Ectodermal cell (in vitro differentiated cells): ENCODE measurements around the gene ALDH1A3.

Source experiments
- H3K27ac ChIP-seq: 2 replicates; pipeline ENCODE4 v1.7.0; 2013; ENCODE audit warnings: mild to moderate bottlenecking, low read depth, low read length; ENCODE audit not compliant: insufficient read depth, poor library complexity, severe bottlenecking
- H3K27me3 ChIP-seq: 2 replicates; pipeline ENCODE4 v1.7.0; 2013; ENCODE audit warnings: mild to moderate bottlenecking, low read length; ENCODE audit not compliant: insufficient read depth, control insufficient read depth, poor library complexity, severe bottlenecking
- H3K36me3 ChIP-seq: one replicate; pipeline ENCODE4 v1.7.0; 2013; ENCODE audit warnings: low read length; ENCODE audit not compliant: control insufficient read depth, insufficient read depth
- H3K4me1 ChIP-seq: one replicate; pipeline ENCODE4 v1.7.0; 2013; ENCODE audit warnings: low read length; ENCODE audit not compliant: control insufficient read depth, insufficient read depth
- H3K4me3 ChIP-seq: 2 replicates; pipeline ENCODE4 v1.7.0; 2013; ENCODE audit warnings: low read depth, low read length, control low read depth; ENCODE audit not compliant: insufficient read depth
- H3K9me3 ChIP-seq: 2 replicates; pipeline ENCODE4 v1.7.0; 2013; ENCODE audit warnings: mild to moderate bottlenecking, low read length, moderate library complexity; ENCODE audit not compliant: control insufficient read depth
- WGBS, 2 experiments: methylation state at CpG; one replicate each; pipeline ENCODE4 v1.1.7; 2013; ENCODE audit warnings: missing lambda C conversion rate in 2 of 2; 5-methylcytosine and 5-hydroxymethylcytosine counted together

Gene ALDH1A3

GRCh38 chr15:100951965-100952364 is 72.3 kb downstream of the ALDH1A3 start:
- Histone ChIP-seq H3K27ac (no peak overlapping the region), H3K9me3 (no peaks in the 10 kb centered on the region), H3K4me1 (no peaks in the 10 kb centered on the region), H3K36me3 (no peaks in the 10 kb centered on the region), H3K27me3 (no peaks in the 10 kb centered on the region), H3K4me3 (no peak overlapping the region)
- 97 to 98% methylated on average over 4 to 5 of the region's 5 CpGs for WGBS, 2 experiments

GRCh38 chr15:100952566-100952965 is 72.9 kb downstream of the ALDH1A3 start:
- no peaks in the 10 kb centered on the region for H3K27me3 ChIP-seq
- no peak overlapping the region for H3K4me3 ChIP-seq
- H3K27ac ChIP-seq, result no peak overlapping the region
- WGBS, 2 experiments, result 88 to 91% methylated on average over 3 of the region's 3 CpGs
- no peaks in the 10 kb centered on the region for H3K9me3 ChIP-seq
- no peaks in the 10 kb centered on the region for H3K36me3 ChIP-seq
- no peaks in the 10 kb centered on the region for H3K4me1 ChIP-seq

- no peak overlapping the region for H3K27ac ChIP-seq
These were observed 78.9 kb downstream of the ALDH1A3 start for GRCh38 chr15:100958326-100959065.

GRCh38 chr15:100959066-100960050 is 79.7 kb downstream of the ALDH1A3 start:
- Histone ChIP-seq H3K36me3 (no peaks in the 10 kb centered on the region), H3K4me1 (no peaks in the 10 kb centered on the region), H3K27ac (no peak overlapping the region), H3K4me3 (no peak overlapping the region), H3K27me3 (no peaks in the 10 kb centered on the region), H3K9me3 (no peaks in the 10 kb centered on the region)
- 92% methylated on average over 13 to 14 of the region's 14 CpGs for WGBS, 2 experiments

More at GRCh38 chr15:100958326-100959065, 78.9 kb downstream of the ALDH1A3 start:
- Histone ChIP-seq H3K9me3 (no peaks in the 10 kb centered on the region), H3K4me3 (no peak overlapping the region), H3K27me3 (no peaks in the 10 kb centered on the region), H3K4me1 (no peaks in the 10 kb centered on the region), H3K36me3 (no peaks in the 10 kb centered on the region)
- 87 to 92% methylated on average over 10 of the region's 10 CpGs for WGBS, 2 experiments
